ENCODE results near the gene THAP4. TPM values are rescaled to one million over a fixed set of nuclear protein-coding genes. Genes with fewer than 3 reads are reported as not detected.

Gene THAP4
- total and polyA plus RNA-seq, 2 of the 4 experiments (the other 2 are of a cell fraction): 33.9 to 55.1 TPM

DNA sequence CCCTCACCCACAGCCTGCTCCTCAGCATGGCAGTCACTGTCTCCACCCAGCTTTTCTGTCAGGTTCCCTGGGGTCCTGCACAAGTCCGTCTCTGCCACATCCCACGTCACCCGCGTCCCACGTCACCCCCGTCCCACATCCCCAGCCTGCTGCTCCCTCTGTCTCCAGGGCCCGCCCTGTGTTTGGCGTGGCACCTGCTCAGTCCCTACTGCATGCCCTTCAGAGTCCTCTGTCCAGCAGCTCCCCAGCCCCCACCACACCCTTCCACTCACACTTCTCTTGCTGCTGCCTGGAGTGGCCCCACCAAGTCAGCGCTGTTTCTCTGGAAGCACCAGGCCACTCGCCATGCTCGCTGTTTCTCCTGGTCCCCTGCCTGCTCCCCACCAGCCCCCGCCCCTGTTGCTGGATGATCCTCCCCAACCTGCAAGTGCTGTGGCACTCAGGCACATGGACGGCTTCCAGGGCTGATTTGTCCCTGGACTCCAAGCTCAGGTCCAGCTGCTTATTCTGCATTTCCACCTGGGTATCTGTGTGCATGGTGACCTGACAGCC is 19.3 kb upstream of the THAP4 start:
- H2AFZ ChIP-seq (replicated peaks; ENCODE audit: low read length, poor library complexity): no peak overlapping the region
- H4K91ac ChIP-seq (ENCODE audit: insufficient read depth, low read depth, low read length): no peak overlapping the region
- WGBS, 2 experiments (ENCODE audit: extremely low coverage in 2 of 2, insufficient read length in 1 of 2): 96% methylated on average over 7 of the region's 13 CpGs; no CpG with 5 or more reads in 1 of the 2 experiments
- peaks cover 63% of the 10 kb centered on the region for H3K36me3 ChIP-seq (ENCODE audit: control insufficient read depth, insufficient read depth, low read length)
- H2BK15ac ChIP-seq (ENCODE audit: low read depth, low read length): no peak overlapping the region
- TF ChIP-seq RAD21 (IDR thresholded peaks at IDR 0.05; ENCODE audit: low read length) (no peak), CHD1 (IDR thresholded peaks at IDR 0.05; ENCODE audit: low read depth, low read length) (no peak), CEBPB (IDR thresholded peaks at IDR 0.05; ENCODE audit: low read depth, low read length) (no peak), MAZ (IDR thresholded peaks at IDR 0.05; ENCODE audit: borderline replicate concordance, low read depth, low read length) (no peak), MAFK (IDR thresholded peaks at IDR 0.05; ENCODE audit: low read depth, low read length) (no peak), SMC3 (IDR thresholded peaks at IDR 0.05; ENCODE audit: low read depth, low read length) (no peak), RFX5 (IDR thresholded peaks at IDR 0.05; ENCODE audit: low read depth, low read length) (no peak), MXI1 (IDR thresholded peaks at IDR 0.05; ENCODE audit: borderline replicate concordance, low read depth, low read length) (no peak), FOS (IDR thresholded peaks at IDR 0.05; ENCODE audit: low read depth, low read length) (no peak), POLR2A (IDR thresholded peaks at IDR 0.05; ENCODE audit: low read depth, low read length) (no peak), RCOR1 (IDR thresholded peaks at IDR 0.05; ENCODE audit: insufficient replicate concordance, low read length) (no peak), CTCF (conservative IDR thresholded peaks at IDR 0.05; ENCODE audit: low read depth, low read length) (no peak), BHLHE40 (IDR thresholded peaks at IDR 0.05; ENCODE audit: low read depth, low read length) (no peak), NFE2L2 (IDR thresholded peaks at IDR 0.05; ENCODE audit: low read depth, low read length) (no peak)
- TF ChIP-seq, protein P1, sequence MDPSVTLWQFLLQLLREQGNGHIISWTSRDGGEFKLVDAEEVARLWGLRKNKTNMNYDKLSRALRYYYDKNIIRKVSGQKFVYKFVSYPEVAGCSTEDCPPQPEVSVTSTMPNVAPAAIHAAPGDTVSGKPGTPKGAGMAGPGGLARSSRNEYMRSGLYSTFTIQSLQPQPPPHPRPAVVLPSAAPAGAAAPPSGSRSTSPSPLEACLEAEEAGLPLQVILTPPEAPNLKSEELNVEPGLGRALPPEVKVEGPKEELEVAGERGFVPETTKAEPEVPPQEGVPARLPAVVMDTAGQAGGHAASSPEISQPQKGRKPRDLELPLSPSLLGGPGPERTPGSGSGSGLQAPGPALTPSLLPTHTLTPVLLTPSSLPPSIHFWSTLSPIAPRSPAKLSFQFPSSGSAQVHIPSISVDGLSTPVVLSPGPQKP (IDR thresholded peaks at IDR 0.05; ENCODE audit: borderline replicate concordance, low read depth, low read length): no peak
- TF ChIP-seq, protein P2, sequence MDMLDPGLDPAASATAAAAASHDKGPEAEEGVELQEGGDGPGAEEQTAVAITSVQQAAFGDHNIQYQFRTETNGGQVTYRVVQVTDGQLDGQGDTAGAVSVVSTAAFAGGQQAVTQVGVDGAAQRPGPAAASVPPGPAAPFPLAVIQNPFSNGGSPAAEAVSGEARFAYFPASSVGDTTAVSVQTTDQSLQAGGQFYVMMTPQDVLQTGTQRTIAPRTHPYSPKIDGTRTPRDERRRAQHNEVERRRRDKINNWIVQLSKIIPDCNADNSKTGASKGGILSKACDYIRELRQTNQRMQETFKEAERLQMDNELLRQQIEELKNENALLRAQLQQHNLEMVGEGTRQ (IDR thresholded peaks at IDR 0.05; ENCODE audit: low read depth, low read length): no peak
- no peak overlapping the region for H3K14ac ChIP-seq (replicated peaks; ENCODE audit: low read depth, low read length)
- dilution Hi-C loops (cut with HindIII; ENCODE audit: low sequenced_read_pairs, unreplicated experiment): no loop called here
- in situ Hi-C loops (cut with MboI; ENCODE audit: low sequenced_read_pairs): loop anchor here (25.0 kb wide), 1 partner anchor 794 kb away; the partner anchor contains the start of gene AGXT
- ATAC-seq (ENCODE audit: low read depth) (no peak), DNase-seq (no peak)
- H2BK5ac ChIP-seq (ENCODE audit: low read depth, low read length, poor library complexity, severe bottlenecking): no peak overlapping the region
- H3K56ac ChIP-seq (ENCODE audit: extremely low read depth, insufficient read depth, low read length): no peak overlapping the region
- H4K20me1 ChIP-seq (ENCODE audit: insufficient read depth, low read length): peaks cover 9% of the 10 kb centered on the region
- no peak overlapping the region for H3K18ac ChIP-seq (ENCODE audit: low read depth, low read length)
- intact Hi-C loops (cut with micrococcal nuclease): loop anchor here (5.0 kb wide), 1 partner anchor 299 kb away; the partner anchor contains the start of gene FARP2
- no peak overlapping the region for H3K4me3 ChIP-seq (ENCODE audit: insufficient read depth, low read depth, low read length)
- no TSS peak for BruUV-seq (replicated peaks)
- ChIA-PET POLR2A (ENCODE audit: unreplicated experiment) (interaction anchor here (0.6 kb wide), 1 partner anchor 67 kb away, joined by 4 read pairs; no protein-coding TSS in a partner anchor), CTCF (no interaction called here)
- no peak overlapping the region for H2BK120ac ChIP-seq (ENCODE audit: low read depth, low read length)
- H3K9me3 ChIP-seq (ENCODE audit: control insufficient read depth, insufficient read depth, low read length): no peaks in the 10 kb centered on the region
- H3K23ac ChIP-seq (ENCODE audit: low read depth, low read length): no peak overlapping the region
- H2BK20ac ChIP-seq (ENCODE audit: low read depth, low read length): no peak overlapping the region
- 0 out of 2 replicates have a peak, but pooled peaks cover 2% of the 10 kb centered on the region for H3K9me1 ChIP-seq (ENCODE audit: insufficient read depth, low read length)
- H4K5ac ChIP-seq (ENCODE audit: low read depth, low read length): no peak overlapping the region
- no peaks in the 10 kb centered on the region for H3K27me3 ChIP-seq (ENCODE audit: control insufficient read depth, insufficient read depth, low read length)
- H2AK9ac ChIP-seq (replicated peaks; ENCODE audit: low read depth, low read length, poor library complexity): no peak overlapping the region
- H3K4me1 ChIP-seq (ENCODE audit: control insufficient read depth, insufficient read depth, low read length): no peaks in the 10 kb centered on the region
- no peak overlapping the region for H3K27ac ChIP-seq (ENCODE audit: insufficient read depth, low read length)
- H2AK5ac ChIP-seq (ENCODE audit: low read depth, low read length): no peak overlapping the region
- H3K4me2 ChIP-seq (ENCODE audit: low read depth, low read length): no peak overlapping the region
- no peak overlapping the region for H3K9ac ChIP-seq (ENCODE audit: low read depth, low read length)
- H4K8ac ChIP-seq (ENCODE audit: low read depth in 2 of 2, low read length in 2 of 2): no peak overlapping the region
- peaks cover 11 to 23% of the 10 kb centered on the region in 2 experiments; a peak in 2 of 4 replicates for H3K79me1 ChIP-seq (ENCODE audit: low read depth in 1 of 2, low read length in 2 of 2)
- H3K4ac ChIP-seq (ENCODE audit: low read depth, low read length): no peak overlapping the region
